Measurements from ENCODE around the gene BAHCC1.

DNA sequence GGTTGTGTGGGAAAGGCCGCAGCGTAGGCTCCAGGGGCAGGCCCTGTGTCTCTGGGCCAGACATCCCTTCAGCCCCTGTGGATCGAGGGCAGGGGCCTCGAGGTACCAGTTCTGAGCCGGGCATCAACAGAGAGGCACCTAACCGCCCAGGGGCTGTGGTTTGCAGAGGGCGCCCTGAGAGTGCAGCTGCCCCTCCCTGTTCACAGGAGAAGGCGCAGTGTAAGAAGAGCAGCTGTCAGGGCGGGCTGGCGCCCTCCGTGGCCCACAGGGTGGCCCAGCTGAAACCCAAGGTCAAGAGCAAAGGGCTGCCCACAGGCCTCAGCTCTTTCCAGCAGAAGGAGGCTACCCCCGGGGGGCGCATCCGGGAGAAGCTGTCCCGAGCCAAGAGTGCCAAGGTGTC lies 60.8 kb downstream of the BAHCC1 start:
- no peak for TF ChIP-seq ZNF274 (IDR thresholded peaks at IDR 0.05; ENCODE audit: low read depth, low read length)
- TF ChIP-seq SUZ12 (IDR thresholded peaks at IDR 0.05; ENCODE audit: extremely low read depth, insufficient read depth, insufficient read length), result no peak
- TF ChIP-seq YY1 (IDR thresholded peaks at IDR 0.05; ENCODE audit: insufficient read depth, insufficient read length), result no peak

Data from NT2/D1 (cell line).